NT2/D1 (cell line): ENCODE data around the gene NUP160.

ENCODE experiments used
- SUZ12 ChIP-seq: IDR thresholded peaks from 2 replicates; pipeline ENCODE4 v1.6.1; 2011; ENCODE audit not compliant: insufficient read length, insufficient read depth; ENCODE audit errors: extremely low read depth
- YY1 ChIP-seq: IDR thresholded peaks from 2 replicates; pipeline ENCODE4 v1.6.1; 2011; ENCODE audit not compliant: insufficient read length, insufficient read depth
- ZNF274 ChIP-seq: IDR thresholded peaks from 2 replicates; pipeline ENCODE4 v1.6.1; 2011; ENCODE audit warnings: mild to moderate bottlenecking, low read depth, low read length

DNA sequence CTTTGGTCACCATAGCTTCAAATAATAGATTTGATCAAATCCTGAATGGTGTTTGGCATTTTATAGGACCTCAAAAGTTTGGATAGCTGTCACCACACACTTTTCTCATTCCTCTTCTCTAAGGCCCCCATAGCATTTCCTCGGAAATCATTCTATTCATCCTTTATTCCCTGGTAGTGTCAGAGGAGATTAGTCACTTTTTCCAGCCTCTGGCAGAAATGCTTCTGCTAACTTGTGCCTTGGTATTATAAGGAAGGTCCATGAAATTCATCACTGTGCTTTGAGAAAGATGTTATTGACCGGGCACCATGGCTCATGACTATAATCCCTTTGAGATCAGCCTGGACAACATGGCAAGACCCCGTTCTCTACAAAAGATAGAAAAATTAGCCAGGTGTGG is 19.7 kb upstream of the NUP160 start:
- TF ChIP-seq YY1 (no peak), ZNF274 (no peak), SUZ12 (no peak)
